Hematopoietic multipotent progenitor cell treated with erythropoietin and hydrocortisone succinate and interleukin-3 and kit ligand, for 8 days (in vitro differentiated cells): ENCODE data around the gene GRK3.
"Not testable (repeated sequence)": the region's sequence is repeated elsewhere in the genome, so short reads cannot be mapped to it uniquely, and the experiment has no call there.

Experiments used
- DNase-seq: peaks from one replicate; pipeline ENCODE4 v3.0.0-alpha.2; 2015

Gene GRK3

GRCh38 chr22:25706197-25706596 lies 141.7 kb downstream of the GRK3 start:
- DNase-seq = no peak

- DNase-seq = not testable (repeated sequence)
These were observed 144.0 kb downstream of the GRK3 start for GRCh38 chr22:25708430-25708829.

- DNase-seq = no peak
These were observed 145.3 kb downstream of the GRK3 start for GRCh38 chr22:25709758-25710157.

GRCh38 chr22:25710501-25710900 lies 146.0 kb downstream of the GRK3 start:
- DNase-seq = no peak

GRCh38 chr22:25711491-25711890 lies 147.0 kb downstream of the GRK3 start:
- no peak for DNase-seq

- DNase-seq = no peak
These were observed 148.4 kb downstream of the GRK3 start for GRCh38 chr22:25712661-25713400.

- no peak for DNase-seq
These were observed 149.6 kb downstream of the GRK3 start for GRCh38 chr22:25714070-25714469.

- no peak for DNase-seq
These were observed 150.3 kb downstream of the GRK3 start for GRCh38 chr22:25714739-25715138.

GRCh38 chr22:25716637-25717036 lies 152.2 kb downstream of the GRK3 start:
- DNase-seq = no peak

- no peak for DNase-seq
These were observed 153.8 kb downstream of the GRK3 start for GRCh38 chr22:25718135-25718840.

GRCh38 chr22:25722223-25722622 lies 157.7 kb downstream of the GRK3 start:
- no peak for DNase-seq

- DNase-seq = no peak
These were observed 158.2 kb downstream of the GRK3 start for GRCh38 chr22:25722626-25723025.

- DNase-seq = peak; percentile 19
These were observed 161.8 kb downstream of the GRK3 start for GRCh38 chr22:25726241-25726640.

- DNase-seq = no peak
These were observed 163.6 kb downstream of the GRK3 start for GRCh38 chr22:25728071-25728470.

GRCh38 chr22:25729016-25729995 lies 164.8 kb downstream of the GRK3 start:
- DNase-seq = no peak

GRCh38 chr22:25735650-25736049 lies 171.2 kb downstream of the GRK3 start:
- no peak for DNase-seq

- DNase-seq = no peak
These were observed 172.0 kb downstream of the GRK3 start for GRCh38 chr22:25736378-25737011.

GRCh38 chr22:25739659-25740344 lies 175.3 kb downstream of the GRK3 start:
- DNase-seq = no peak

GRCh38 chr22:25741692-25742626 lies 177.5 kb downstream of the GRK3 start, which contains the start of gene MYO18B:
MYO18B (plus strand) TSS chr22:25742188; CDS start chr22:25761093, 18,905 bp downstream.
- DNase-seq = no peak

- DNase-seq = no peak
These were observed 178.6 kb downstream of the GRK3 start for GRCh38 chr22:25742918-25743708.
